IPS-18c (cell line): Measurements from ENCODE around the gene ZCCHC24.

Experiments used
- H3K4me3 ChIP-seq: 2 replicates; pipeline ENCODE4 v1.7.0; 2013; ENCODE audit warnings: low read depth, mild to moderate bottlenecking, low read length, moderate library complexity; ENCODE audit not compliant: insufficient read depth
- H3K9me3 ChIP-seq: one replicate; pipeline ENCODE4 v1.6.1; 2013; ENCODE audit warnings: mild to moderate bottlenecking, low read length, moderate library complexity; ENCODE audit not compliant: control insufficient read depth, insufficient read depth

The ZCCHC24 gene

GRCh38 chr10:79354141-79354540 lies 91.3 kb downstream of the ZCCHC24 start:
- Histone ChIP-seq H3K9me3 (no peaks in the 10 kb centered on the region), H3K4me3 (no peak overlapping the region)

GRCh38 chr10:79353726-79354125 lies 91.7 kb downstream of the ZCCHC24 start:
- Histone ChIP-seq H3K4me3 (no peak overlapping the region), H3K9me3 (no peaks in the 10 kb centered on the region)

- Histone ChIP-seq H3K9me3 (no peaks in the 10 kb centered on the region), H3K4me3 (no peak overlapping the region)
Observed at GRCh38 chr10:79353000-79353406, 92.4 kb downstream of the ZCCHC24 start.

GRCh38 chr10:79352035-79352877 lies 93.2 kb downstream of the ZCCHC24 start:
- Histone ChIP-seq H3K9me3 (no peaks in the 10 kb centered on the region), H3K4me3 (no peak overlapping the region)

GRCh38 chr10:79351332-79351731 lies 94.1 kb downstream of the ZCCHC24 start:
- H3K4me3 ChIP-seq, result no peak overlapping the region
- no peaks in the 10 kb centered on the region for H3K9me3 ChIP-seq

- H3K9me3 ChIP-seq, result no peaks in the 10 kb centered on the region
- no peak overlapping the region for H3K4me3 ChIP-seq
Observed at GRCh38 chr10:79350407-79351154, 94.8 kb downstream of the ZCCHC24 start.

GRCh38 chr10:79349766-79350406 lies 95.5 kb downstream of the ZCCHC24 start:
- Histone ChIP-seq H3K4me3 (no peak overlapping the region), H3K9me3 (no peaks in the 10 kb centered on the region)

- no peak overlapping the region; the same call in 1 of the 2 replicates for H3K4me3 ChIP-seq
Observed at GRCh38 chr10:79349072-79349491, 96.3 kb downstream of the ZCCHC24 start.

GRCh38 chr10:79348640-79348988 lies 96.8 kb downstream of the ZCCHC24 start:
- Histone ChIP-seq H3K4me3 (peak overlapping the region; percentile 84; the same call in 1 of the 2 replicates), H3K9me3 (no peaks in the 10 kb centered on the region)

More at GRCh38 chr10:79349072-79349491, 96.3 kb downstream of the ZCCHC24 start:
- H3K9me3 ChIP-seq, result no peaks in the 10 kb centered on the region

- Histone ChIP-seq H3K9me3 (no peaks in the 10 kb centered on the region), H3K4me3 (peak overlapping the region; percentile 84)
Observed at GRCh38 chr10:79347894-79348639, 97.4 kb downstream of the ZCCHC24 start.

GRCh38 chr10:79347226-79347893 lies 98.1 kb downstream of the ZCCHC24 start, which contains the start of gene PPIF:
PPIF (plus strand) TSS chr10:79347469; CDS start chr10:79347549, 80 bp downstream.
- no peaks in the 10 kb centered on the region for H3K9me3 ChIP-seq
- peak within 1 kb of the TSS; percentile 84 for H3K4me3 ChIP-seq

GRCh38 chr10:79346388-79347225 lies 98.8 kb downstream of the ZCCHC24 start:
- H3K9me3 ChIP-seq, result no peaks in the 10 kb centered on the region
- H3K4me3 ChIP-seq, result peak overlapping the region; percentile 84; the same call in 1 of the 2 replicates

- Histone ChIP-seq H3K9me3 (no peaks in the 10 kb centered on the region), H3K4me3 (no peak overlapping the region)
Observed at GRCh38 chr10:79346012-79346340, 99.4 kb downstream of the ZCCHC24 start.

- Histone ChIP-seq H3K4me3 (no peak overlapping the region), H3K9me3 (no peaks in the 10 kb centered on the region)
Observed at GRCh38 chr10:79345241-79346011, 100.0 kb downstream of the ZCCHC24 start.

- Histone ChIP-seq H3K4me3 (no peak overlapping the region), H3K9me3 (no peaks in the 10 kb centered on the region)
Observed at GRCh38 chr10:79344502-79345195, 100.8 kb downstream of the ZCCHC24 start.
